Measurements from ENCODE around the gene GRHPR. TPM values are rescaled to one million over a fixed set of nuclear protein-coding genes. Genes with fewer than 3 reads are reported as not detected.
A peak's percentile ranks its signal among the peaks of the same experiment; 100 is the strongest.

Gene GRHPR
- total and polyA plus RNA-seq, 12 donors: 61.5 to 151 (median 114) TPM

- TF ChIP-seq, protein P1, sequence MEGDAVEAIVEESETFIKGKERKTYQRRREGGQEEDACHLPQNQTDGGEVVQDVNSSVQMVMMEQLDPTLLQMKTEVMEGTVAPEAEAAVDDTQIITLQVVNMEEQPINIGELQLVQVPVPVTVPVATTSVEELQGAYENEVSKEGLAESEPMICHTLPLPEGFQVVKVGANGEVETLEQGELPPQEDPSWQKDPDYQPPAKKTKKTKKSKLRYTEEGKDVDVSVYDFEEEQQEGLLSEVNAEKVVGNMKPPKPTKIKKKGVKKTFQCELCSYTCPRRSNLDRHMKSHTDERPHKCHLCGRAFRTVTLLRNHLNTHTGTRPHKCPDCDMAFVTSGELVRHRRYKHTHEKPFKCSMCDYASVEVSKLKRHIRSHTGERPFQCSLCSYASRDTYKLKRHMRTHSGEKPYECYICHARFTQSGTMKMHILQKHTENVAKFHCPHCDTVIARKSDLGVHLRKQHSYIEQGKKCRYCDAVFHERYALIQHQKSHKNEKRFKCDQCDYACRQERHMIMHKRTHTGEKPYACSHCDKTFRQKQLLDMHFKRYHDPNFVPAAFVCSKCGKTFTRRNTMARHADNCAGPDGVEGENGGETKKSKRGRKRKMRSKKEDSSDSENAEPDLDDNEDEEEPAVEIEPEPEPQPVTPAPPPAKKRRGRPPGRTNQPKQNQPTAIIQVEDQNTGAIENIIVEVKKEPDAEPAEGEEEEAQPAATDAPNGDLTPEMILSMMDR (IDR thresholded peaks at IDR 0.05): no peak
- intact Hi-C loops (cut with DNase I): loop anchor here in 1 of 10 donors (10.0 kb wide), 1 partner anchor 59 kb away; no protein-coding TSS in a partner anchor
- Histone ChIP-seq H3K4me3 (no peak overlapping the region), H3K9me3 (no peaks in the 10 kb centered on the region), H3K27ac (no peak overlapping the region), H3K27me3 (no peaks in the 10 kb centered on the region), H3K4me1 (no peaks in the 10 kb centered on the region), H3K36me3 (no peaks in the 10 kb centered on the region)
- ATAC-seq (no peak), DNase-seq (no peak)
- WGBS, 2 donors: 85 to 92% methylated on average over 12 of the region's 12 CpGs
Observed at GRCh38 chr9:37383876-37384746, 38.4 kb upstream of the GRHPR start.

DNA sequence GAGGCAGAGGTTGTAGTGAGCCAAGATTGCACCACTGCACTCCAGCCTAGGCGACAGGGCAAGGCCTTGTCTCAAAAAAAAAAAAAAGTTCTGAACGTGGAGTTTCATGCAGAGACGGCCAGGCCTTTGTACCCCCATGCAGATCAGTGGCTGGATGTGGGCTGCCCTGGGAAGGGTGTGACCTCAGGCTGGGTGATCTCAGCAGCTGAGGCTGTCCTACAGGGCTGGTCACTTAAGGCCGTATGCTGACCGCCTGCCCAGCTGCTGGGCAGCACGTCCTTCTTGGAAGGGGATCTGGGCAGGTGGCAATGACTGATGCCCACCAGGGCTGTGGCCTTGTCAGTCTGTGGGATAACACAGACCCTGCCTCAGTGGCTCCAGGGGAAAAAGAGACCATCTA lies 37.2 kb upstream of the GRHPR start:
- TF ChIP-seq, protein P1 (IDR thresholded peaks at IDR 0.05): no peak
- Histone ChIP-seq H3K27me3 (no peaks in the 10 kb centered on the region), H3K9me3 (no peaks in the 10 kb centered on the region), H3K27ac (no peak overlapping the region), H3K4me1 (no peaks in the 10 kb centered on the region), H3K36me3 (no peaks in the 10 kb centered on the region), H3K4me3 (no peak overlapping the region)
- intact Hi-C loops (cut with DNase I): loop anchor here in 1 of 10 donors (10.0 kb wide), 1 partner anchor 60 kb away; no protein-coding TSS in a partner anchor
- no peak for DNase-seq
- ATAC-seq: no peak
- WGBS, 2 donors: 77 to 89% methylated on average over 6 of the region's 6 CpGs

DNA sequence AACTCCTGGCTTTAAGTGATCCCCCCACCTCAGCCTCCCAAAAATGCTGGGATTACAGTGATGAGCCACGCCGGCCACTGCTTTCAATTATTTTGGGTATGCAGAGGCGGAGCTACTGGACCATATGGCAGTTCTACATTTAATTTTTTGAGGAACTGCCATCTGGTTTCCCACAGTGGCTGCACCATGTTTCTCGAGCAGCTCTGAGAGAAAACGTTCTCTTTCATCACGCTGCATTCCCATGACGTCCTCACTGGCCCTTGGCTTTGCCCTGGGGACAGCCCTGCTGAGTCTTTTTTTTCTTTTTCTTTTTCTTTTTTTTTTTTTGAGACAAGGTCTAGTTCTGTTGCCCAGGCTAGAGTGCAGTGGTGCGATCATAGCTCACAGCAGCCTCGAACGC lies 35.5 kb upstream of the GRHPR start:
- no peaks in the 10 kb centered on the region for H3K4me1 ChIP-seq
- TF ChIP-seq, protein P1 (IDR thresholded peaks at IDR 0.05): no peak
- H3K27me3 ChIP-seq: no peaks in the 10 kb centered on the region
- ATAC-seq: no peak
- H3K27ac ChIP-seq: no peak overlapping the region
- DNase-seq: no peak
- no peaks in the 10 kb centered on the region for H3K36me3 ChIP-seq
- no peak overlapping the region for H3K4me3 ChIP-seq
- intact Hi-C loops (cut with DNase I): loop anchor here in 1 of 10 donors (10.0 kb wide), 1 partner anchor 62 kb away; no protein-coding TSS in a partner anchor
- no peaks in the 10 kb centered on the region for H3K9me3 ChIP-seq
- 80 to 86% methylated on average over 10 of the region's 10 CpGs for WGBS, 2 donors

- Histone ChIP-seq H3K27ac (no peak overlapping the region), H3K4me1 (no peaks in the 10 kb centered on the region), H3K36me3 (no peaks in the 10 kb centered on the region), H3K9me3 (no peaks in the 10 kb centered on the region), H3K4me3 (no peak overlapping the region), H3K27me3 (no peaks in the 10 kb centered on the region)
- 39 to 43% methylated on average over 7 of the region's 7 CpGs for WGBS, 2 donors
- no peak for ATAC-seq
- no peak for DNase-seq
- TF ChIP-seq, protein P1 (IDR thresholded peaks at IDR 0.05): peak in 3 of 9 donors; percentile 10 to 26 (median 16)
- intact Hi-C loops (cut with DNase I): no loop called here
Observed at GRCh38 chr9:37390759-37391158, 31.7 kb upstream of the GRHPR start.
